HepG2 (cell line): Measurements from ENCODE around the gene SLC16A3. TPM values are rescaled to one million over a fixed set of nuclear protein-coding genes. Genes with fewer than 3 reads are reported as not detected.

Experiments
- JDP2 ChIP-seq: sonication (generic); formaldehyde crosslinking; IDR thresholded peaks from 2 replicates; pipeline ENCODE4 v1.8.1; 2022; ENCODE audit warnings: missing genetic modification reagents, borderline replicate concordance
- NCOA5 ChIP-seq: sonication (generic); formaldehyde crosslinking; IDR thresholded peaks from 2 replicates; pipeline ENCODE4 v1.4.0; 2020; ENCODE audit warnings: missing genetic modification reagents
- NFYC ChIP-seq: IDR thresholded peaks from 2 replicates; pipeline ENCODE4 v1.6.1; 2016; ENCODE audit warnings: missing genetic modification reagents, missing compliant biosample characterization
- RXRB ChIP-seq: IDR thresholded peaks from 2 replicates; pipeline ENCODE4 v1.6.1; 2016; ENCODE audit warnings: borderline replicate concordance, missing genetic modification reagents, missing compliant biosample characterization
- TCF12 ChIP-seq, 2 experiments: fragments of 450-650 bp in 1 of 2; sonication (generic) in 1 of 2; formaldehyde crosslinking in 1 of 2; IDR thresholded peaks; 2 replicates each; pipeline versions ENCODE4 v1.6.1 to v1.8.0; 2017 to 2022; ENCODE audit warnings: antibody characterized with exemption in 1 of 2, mild to moderate bottlenecking in 1 of 2, missing genetic modification reagents in 1 of 2, moderate library complexity in 1 of 2
- TFAP4 ChIP-seq: sonication (generic); IDR thresholded peaks from 2 replicates; pipeline ENCODE4 v1.6.1; 2016; ENCODE audit warnings: low read depth, borderline replicate concordance
- THAP11 ChIP-seq: IDR thresholded peaks from 2 replicates; pipeline ENCODE4 v1.6.1; 2016; ENCODE audit warnings: missing biosample characterization, missing genetic modification reagents
- ZBTB20 ChIP-seq: sonication (generic); formaldehyde crosslinking; IDR thresholded peaks from 2 replicates; pipeline ENCODE4 v1.8.1; 2023; ENCODE audit warnings: missing genetic modification reagents, low read depth, mild to moderate bottlenecking, borderline replicate concordance
- ZBTB7B ChIP-seq: sonication (generic); formaldehyde crosslinking; IDR thresholded peaks from 2 replicates; pipeline ENCODE4 v1.4.0; 2020; ENCODE audit warnings: missing genetic modification reagents
- ZNF160 ChIP-seq: sonication (generic); formaldehyde crosslinking; IDR thresholded peaks from 2 replicates; pipeline ENCODE4 v1.8.0; 2022; ENCODE audit warnings: mild to moderate bottlenecking, inconsistent platforms, missing genetic modification reagents
- ZNF501 ChIP-seq: sonication (generic); formaldehyde crosslinking; IDR thresholded peaks from 2 replicates; pipeline ENCODE4 v1.5.1; 2020; ENCODE audit warnings: mild to moderate bottlenecking, moderate library complexity, missing genetic modification reagents
- ZNF550 ChIP-seq: sonication (generic); formaldehyde crosslinking; IDR thresholded peaks from 2 replicates; pipeline ENCODE4 v1.4.0; 2020; ENCODE audit warnings: mild to moderate bottlenecking, missing genetic modification reagents, borderline replicate concordance
- ZNF552 ChIP-seq: sonication (generic); formaldehyde crosslinking; IDR thresholded peaks from 2 replicates; pipeline ENCODE4 v1.9.0; 2022; ENCODE audit warnings: missing genetic modification reagents, mild to moderate bottlenecking, borderline replicate concordance
- ZSCAN25 ChIP-seq: sonication (generic); formaldehyde crosslinking; IDR thresholded peaks from 2 replicates; pipeline ENCODE4 v1.8.0; 2022; ENCODE audit warnings: mild to moderate bottlenecking, missing genetic modification reagents
- polyA plus RNA-seq, 8 experiments: library from polyadenylated mRNA; depleted of rRNA in 3 of 8; stranded (reverse) in 7 of 8; unstranded in 1 of 8; fragments of >200 nt; fragmentation: Illumina TruSeq in 4 of 8; extraction: Trizol in 4 of 8; gene quantifications; 2 replicates each; pipeline versions ENCODE4 v1.2.1 to v1.2.3, GENCODE V29; 2011 to 2016; ENCODE audit warnings: low read depth in 4 of 8, missing spikeins in 1 of 8, mixed read lengths in 1 of 8; ENCODE audit not compliant: insufficient read depth in 1 of 8
- total RNA-seq, 5 experiments: library from RNA; depleted of rRNA; stranded (reverse); fragments of >200 nt; fragmentation: Illumina TruSeq; extraction: Trizol; gene quantifications; 2 replicates each; pipeline ENCODE4 v1.2.3, GENCODE V29; 2016; ENCODE audit warnings: low read depth in 1 of 5
- TF ChIP-seq, protein P1 (sequence below): sonication (generic); formaldehyde crosslinking; IDR thresholded peaks from 2 replicates; pipeline ENCODE4 v1.4.0; 2020; ENCODE audit warnings: missing genetic modification reagents, mild to moderate bottlenecking, borderline replicate concordance
- TF ChIP-seq, protein P2 (sequence below): sonication (generic); formaldehyde crosslinking; IDR thresholded peaks from one replicate; pipeline ENCODE4 v1.5.1; 2020; ENCODE audit warnings: mild to moderate bottlenecking, missing genetic modification reagents; ENCODE audit errors: not compliant biosample characterization

Gene SLC16A3
- total and polyA plus RNA-seq, 2 of the 13 experiments (the other 11 are each of a cell fraction or from before 2014, with no cell fraction given): 242 to 349 TPM

GRCh38 chr17:82216301-82217119, 12.3 kb upstream of the SLC16A3 start (continued):
- TF ChIP-seq TFAP4 (peak; percentile 85; the same call in 1 of the 2 replicates), ZNF501 (peak; percentile 57), THAP11 (peak; percentile 58), NCOA5 (CRISPR knock-in tag) (no peak), ZNF552 (peak; percentile 82; the same call in 1 of the 2 replicates), ZNF160 (no peak; the same call in 1 of the 2 replicates), NFYC (CRISPR knock-in tag) (no peak), ZBTB20 (CRISPR knock-in tag) (peak; percentile 4; the same call in 1 of the 2 replicates), ZSCAN25 (no peak), JDP2 (0 out of 2 replicates have a peak, but pooled peaks have one; percentile 30), ZBTB7B (CRISPR knock-in tag) (peak; percentile 27; the same call in 1 of the 2 replicates), ZNF550 (CRISPR knock-in tag) (0 out of 2 replicates have a peak, but pooled peaks have one; percentile 30), TCF12 (IDR thresholded peaks at IDR 0.05) (no peak), TCF12 (CRISPR knock-in tag; IDR thresholded peaks at IDR 0.05) (no peak), RXRB (CRISPR knock-in tag) (peak; percentile 73; the same call in 1 of the 2 replicates)
- TF ChIP-seq, protein P1, sequence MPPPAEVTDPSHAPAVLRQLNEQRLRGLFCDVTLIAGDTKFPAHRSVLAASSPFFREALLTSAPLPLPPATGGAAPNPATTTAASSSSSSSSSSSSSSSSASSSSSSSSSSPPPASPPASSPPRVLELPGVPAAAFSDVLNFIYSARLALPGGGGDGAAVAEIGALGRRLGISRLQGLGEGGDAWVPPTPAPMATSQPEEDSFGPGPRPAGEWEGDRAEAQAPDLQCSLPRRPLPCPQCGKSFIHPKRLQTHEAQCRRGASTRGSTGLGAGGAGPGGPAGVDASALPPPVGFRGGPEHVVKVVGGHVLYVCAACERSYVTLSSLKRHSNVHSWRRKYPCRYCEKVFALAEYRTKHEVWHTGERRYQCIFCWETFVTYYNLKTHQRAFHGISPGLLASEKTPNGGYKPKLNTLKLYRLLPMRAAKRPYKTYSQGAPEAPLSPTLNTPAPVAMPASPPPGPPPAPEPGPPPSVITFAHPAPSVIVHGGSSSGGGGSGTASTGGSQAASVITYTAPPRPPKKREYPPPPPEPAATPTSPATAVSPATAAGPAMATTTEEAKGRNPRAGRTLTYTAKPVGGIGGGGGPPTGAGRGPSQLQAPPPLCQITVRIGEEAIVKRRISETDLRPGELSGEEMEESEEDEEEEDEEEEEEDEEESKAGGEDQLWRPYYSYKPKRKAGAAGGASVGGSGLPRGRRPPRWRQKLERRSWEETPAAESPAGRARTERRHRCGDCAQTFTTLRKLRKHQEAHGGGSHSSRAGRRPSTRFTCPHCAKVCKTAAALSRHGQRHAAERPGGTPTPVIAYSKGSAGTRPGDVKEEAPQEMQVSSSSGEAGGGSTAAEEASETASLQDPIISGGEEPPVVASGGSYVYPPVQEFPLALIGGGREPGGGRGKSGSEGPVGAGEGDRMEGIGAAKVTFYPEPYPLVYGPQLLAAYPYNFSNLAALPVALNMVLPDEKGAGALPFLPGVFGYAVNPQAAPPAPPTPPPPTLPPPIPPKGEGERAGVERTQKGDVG (CRISPR knock-in tag): no peak
- TF ChIP-seq, protein P2, sequence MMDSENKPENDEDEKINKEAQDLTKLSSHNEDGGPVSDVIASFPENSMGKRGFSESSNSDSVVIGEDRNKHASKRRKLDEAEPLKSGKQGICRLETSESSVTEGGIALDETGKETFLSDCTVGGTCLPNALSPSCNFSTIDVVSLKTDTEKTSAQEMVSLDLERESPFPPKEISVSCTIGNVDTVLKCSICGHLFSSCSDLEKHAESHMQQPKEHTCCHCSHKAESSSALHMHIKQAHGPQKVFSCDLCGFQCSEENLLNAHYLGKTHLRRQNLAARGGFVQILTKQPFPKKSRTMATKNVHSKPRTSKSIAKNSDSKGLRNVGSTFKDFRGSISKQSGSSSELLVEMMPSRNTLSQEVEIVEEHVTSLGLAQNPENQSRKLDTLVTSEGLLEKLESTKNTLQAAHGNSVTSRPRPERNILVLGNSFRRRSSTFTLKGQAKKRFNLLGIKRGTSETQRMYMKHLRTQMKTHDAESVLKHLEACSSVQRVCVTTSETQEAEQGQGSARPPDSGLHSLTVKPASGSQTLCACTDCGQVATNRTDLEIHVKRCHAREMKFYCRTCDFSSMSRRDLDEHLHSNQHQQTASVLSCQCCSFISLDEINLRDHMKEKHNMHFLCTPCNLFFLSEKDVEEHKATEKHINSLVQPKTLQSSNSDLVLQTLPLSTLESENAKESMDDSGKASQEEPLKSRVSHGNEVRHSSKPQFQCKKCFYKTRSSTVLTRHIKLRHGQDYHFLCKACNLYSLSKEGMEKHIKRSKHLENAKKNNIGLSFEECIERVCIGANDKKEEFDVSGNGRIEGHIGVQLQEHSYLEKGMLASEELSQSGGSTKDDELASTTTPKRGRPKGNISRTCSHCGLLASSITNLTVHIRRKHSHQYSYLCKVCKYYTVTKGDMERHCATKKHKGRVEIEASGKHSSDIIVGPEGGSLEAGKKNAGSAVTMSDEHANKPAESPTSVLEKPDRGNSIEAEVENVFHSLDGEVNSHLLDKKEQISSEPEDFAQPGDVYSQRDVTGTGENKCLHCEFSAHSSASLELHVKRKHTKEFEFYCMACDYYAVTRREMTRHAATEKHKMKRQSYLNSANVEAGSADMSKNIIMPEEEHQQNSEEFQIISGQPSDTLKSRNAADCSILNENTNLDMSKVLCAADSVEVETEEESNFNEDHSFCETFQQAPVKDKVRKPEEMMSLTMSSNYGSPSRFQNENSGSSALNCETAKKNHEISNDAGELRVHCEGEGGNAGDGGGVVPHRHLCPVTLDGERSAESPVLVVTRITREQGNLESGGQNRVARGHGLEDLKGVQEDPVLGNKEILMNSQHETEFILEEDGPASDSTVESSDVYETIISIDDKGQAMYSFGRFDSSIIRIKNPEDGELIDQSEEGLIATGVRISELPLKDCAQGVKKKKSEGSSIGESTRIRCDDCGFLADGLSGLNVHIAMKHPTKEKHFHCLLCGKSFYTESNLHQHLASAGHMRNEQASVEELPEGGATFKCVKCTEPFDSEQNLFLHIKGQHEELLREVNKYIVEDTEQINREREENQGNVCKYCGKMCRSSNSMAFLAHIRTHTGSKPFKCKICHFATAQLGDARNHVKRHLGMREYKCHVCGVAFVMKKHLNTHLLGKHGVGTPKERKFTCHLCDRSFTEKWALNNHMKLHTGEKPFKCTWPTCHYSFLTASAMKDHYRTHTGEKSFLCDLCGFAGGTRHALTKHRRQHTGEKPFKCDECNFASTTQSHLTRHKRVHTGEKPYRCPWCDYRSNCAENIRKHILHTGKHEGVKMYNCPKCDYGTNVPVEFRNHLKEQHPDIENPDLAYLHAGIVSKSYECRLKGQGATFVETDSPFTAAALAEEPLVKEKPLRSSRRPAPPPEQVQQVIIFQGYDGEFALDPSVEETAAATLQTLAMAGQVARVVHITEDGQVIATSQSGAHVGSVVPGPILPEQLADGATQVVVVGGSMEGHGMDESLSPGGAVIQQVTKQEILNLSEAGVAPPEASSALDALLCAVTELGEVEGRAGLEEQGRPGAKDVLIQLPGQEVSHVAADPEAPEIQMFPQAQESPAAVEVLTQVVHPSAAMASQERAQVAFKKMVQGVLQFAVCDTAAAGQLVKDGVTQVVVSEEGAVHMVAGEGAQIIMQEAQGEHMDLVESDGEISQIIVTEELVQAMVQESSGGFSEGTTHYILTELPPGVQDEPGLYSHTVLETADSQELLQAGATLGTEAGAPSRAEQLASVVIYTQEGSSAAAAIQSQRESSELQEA (CRISPR knock-in tag): peak; percentile 2
